Measurements from ENCODE around the gene PLEKHA3. TPM values are rescaled to one million over a fixed set of nuclear protein-coding genes. Genes with fewer than 3 reads are reported as not detected.

Gene PLEKHA3
- total and polyA plus RNA-seq, 9 of the 15 experiments (the other 6 are each of a cell fraction or from before 2014, with no cell fraction given): 2.3 to 23.4 (median 10.5) TPM

- TF ChIP-seq ZBTB11 (CRISPR knock-in tag; IDR thresholded peaks at IDR 0.05) (0 out of 6 replicates have a peak, but pooled peaks of 1 of the 3 experiments have one; percentile 29), NFIC (IDR thresholded peaks at IDR 0.05) (peak; percentile 18; the same call in 1 of the 2 replicates), MLX (CRISPR knock-in tag; conservative IDR thresholded peaks at IDR 0.05) (0 out of 4 replicates have a peak, but pooled peaks of 1 of the 2 experiments have one; percentile 15), ELF4 (CRISPR knock-in tag; IDR thresholded peaks at IDR 0.05) (peak; percentile 67; the same call in 1 of the 2 replicates), ZNF384 (IDR thresholded peaks at IDR 0.05; ENCODE audit: low read depth, low read length) (0 out of 2 replicates have a peak, but pooled peaks have one; percentile 40), ELF2 (CRISPR knock-in tag; IDR thresholded peaks at IDR 0.05) (0 out of 2 replicates have a peak, but pooled peaks have one; percentile 55), MEIS2 (IDR thresholded peaks at IDR 0.05; ENCODE audit: partially characterized antibody) (peak; percentile 25), RAD21 (CRISPR knock-in tag; conservative IDR thresholded peaks at IDR 0.05 in 1 of 2, IDR thresholded peaks at IDR 0.05 in 1 of 2) (peak; percentile 73 to 90), ELF1 (tag; IDR thresholded peaks at IDR 0.05) (peak; percentile 51; the same call in 1 of the 2 replicates), ZC3H8 (IDR thresholded peaks at IDR 0.05) (no peak), ZKSCAN1 (IDR thresholded peaks at IDR 0.05; ENCODE audit: low read depth, low read length) (no peak; the same call in 1 of the 2 replicates), E2F6 (IDR thresholded peaks at IDR 0.05; ENCODE audit: borderline replicate concordance in 1 of 2, extremely low read depth in 1 of 2, insufficient read depth in 1 of 2, insufficient read length in 1 of 2, low read depth in 1 of 2, low read length in 1 of 2, poor library complexity in 1 of 2, severe bottlenecking in 1 of 2) (peak; percentile 88 to 95), SUPT5H (IDR thresholded peaks at IDR 0.05) (peak; percentile 80), ATF4 (CRISPR knock-in tag; IDR thresholded peaks at IDR 0.05) (no peak), TSHZ1 (CRISPR knock-in tag; IDR thresholded peaks at IDR 0.05) (no peak)
Measured at GRCh38 chr2:178478439-178479274, 1.6 kb upstream of the PLEKHA3 start, which contains the start of gene FKBP7 (continued).
